GM12872 (cell line): ENCODE results near the gene TIMM10B.

Experiments
- CTCF ChIP-seq: IDR thresholded peaks from 3 replicates; pipeline ENCODE4 v1.5.1; 2011; ENCODE audit warnings: low read depth, mild to moderate bottlenecking, low read length, moderate library complexity; ENCODE audit not compliant: insufficient read depth

The TIMM10B gene

GRCh38 chr11:6473451-6474412 lies 7.6 kb upstream of the TIMM10B start, which contains the start of gene TRIM3:
Gene TRIM3, minus strand, starts transcription at chr11:6473941. Its CDS starts 8,246 bp downstream, at chr11:6465695.
- TF ChIP-seq CTCF = no peak

GRCh38 chr11:6474413-6474792 lies 6.9 kb upstream of the TIMM10B start:
- TF ChIP-seq CTCF = no peak

GRCh38 chr11:6474806-6475500 lies 6.3 kb upstream of the TIMM10B start:
- TF ChIP-seq CTCF = no peak

- TF ChIP-seq CTCF = no peak
These were observed 5.4 kb upstream of the TIMM10B start for GRCh38 chr11:6475936-6476335.

- TF ChIP-seq CTCF = no peak
These were observed 4.7 kb upstream of the TIMM10B start for GRCh38 chr11:6476571-6476970.

- no peak for TF ChIP-seq CTCF
These were observed 894 bp upstream of the TIMM10B start for GRCh38 chr11:6480299-6480914.

- TF ChIP-seq CTCF = no peak
These were observed 599 bp downstream of the TIMM10B start for GRCh38 chr11:6481924-6482275.
